Cardiac muscle cell (in vitro differentiated cells and primary cell): ENCODE results near the gene STRBP. TPM values are rescaled to one million over a fixed set of nuclear protein-coding genes. Genes with fewer than 3 reads are reported as not detected.

Experiments used
- DNase-seq, 2 donors: peaks; one replicate each; pipeline versions ENCODE4 v3.0.0 to v3.0.0-alpha.2; 2010 to 2017; ENCODE audit warnings: low read depth in 1 of 2, low spot score in 1 of 2
- H3K27ac ChIP-seq: fragments of 200-600 bp; sonication (generic); 2 replicates; pipeline ENCODE4 v1.5.1; 2016
- H3K27me3 ChIP-seq: fragments of 200-600 bp; sonication (generic); 2 replicates; pipeline ENCODE4 v1.6.0; 2016; ENCODE audit warnings: control low read depth
- H3K36me3 ChIP-seq: fragments of 200-600 bp; sonication (generic); 2 replicates; pipeline ENCODE4 v1.5.1; 2016; ENCODE audit warnings: control low read depth
- H3K4me1 ChIP-seq: fragments of 200-600 bp; sonication (generic); 2 replicates; pipeline ENCODE4 v1.8.1; 2017; ENCODE audit warnings: low read depth, mild to moderate bottlenecking, mixed run types
- H3K4me3 ChIP-seq: fragments of 200-600 bp; sonication (generic); 2 replicates; pipeline ENCODE4 v1.5.1; 2016; ENCODE audit warnings: mild to moderate bottlenecking
- H3K9me3 ChIP-seq: fragments of 200-600 bp; sonication (generic); 2 replicates; pipeline ENCODE4 v1.5.1; 2017; ENCODE audit warnings: low read depth, mild to moderate bottlenecking, control low read depth
- polyA plus RNA-seq: library from polyadenylated mRNA; unstranded; fragments of >200 nt; fragmentation: Nextera tagmentation; extraction: Ambion mirVana; gene quantifications from 2 replicates; pipeline ENCODE4 v1.2.1, GENCODE V29; 2016
- total RNA-seq: library from RNA; depleted of rRNA; stranded (reverse); fragments of >200 nt; gene quantifications from 2 replicates; pipeline ENCODE4 v1.2.3, GENCODE V29; 2016
- TF ChIP-seq, protein P1 (sequence below): IDR thresholded peaks from 2 replicates; pipeline ENCODE4 v1.5.1; 2012; ENCODE audit warnings: low read depth, mild to moderate bottlenecking, low read length

The STRBP gene
- total and polyA plus RNA-seq, 2 experiments from 2014 or later = 34.1 to 42.9 TPM

GRCh38 chr9:123131993-123132392 lies 136.4 kb downstream of the STRBP start:
- no peak for DNase-seq
- Histone ChIP-seq H3K9me3 (no peaks in the 10 kb centered on the region), H3K4me3 (no peak overlapping the region), H3K4me1 (peaks cover 9% of the 10 kb centered on the region), H3K27me3 (no peaks in the 10 kb centered on the region), H3K27ac (no peak overlapping the region), H3K36me3 (peaks cover 11% of the 10 kb centered on the region)
- TF ChIP-seq, protein P1, sequence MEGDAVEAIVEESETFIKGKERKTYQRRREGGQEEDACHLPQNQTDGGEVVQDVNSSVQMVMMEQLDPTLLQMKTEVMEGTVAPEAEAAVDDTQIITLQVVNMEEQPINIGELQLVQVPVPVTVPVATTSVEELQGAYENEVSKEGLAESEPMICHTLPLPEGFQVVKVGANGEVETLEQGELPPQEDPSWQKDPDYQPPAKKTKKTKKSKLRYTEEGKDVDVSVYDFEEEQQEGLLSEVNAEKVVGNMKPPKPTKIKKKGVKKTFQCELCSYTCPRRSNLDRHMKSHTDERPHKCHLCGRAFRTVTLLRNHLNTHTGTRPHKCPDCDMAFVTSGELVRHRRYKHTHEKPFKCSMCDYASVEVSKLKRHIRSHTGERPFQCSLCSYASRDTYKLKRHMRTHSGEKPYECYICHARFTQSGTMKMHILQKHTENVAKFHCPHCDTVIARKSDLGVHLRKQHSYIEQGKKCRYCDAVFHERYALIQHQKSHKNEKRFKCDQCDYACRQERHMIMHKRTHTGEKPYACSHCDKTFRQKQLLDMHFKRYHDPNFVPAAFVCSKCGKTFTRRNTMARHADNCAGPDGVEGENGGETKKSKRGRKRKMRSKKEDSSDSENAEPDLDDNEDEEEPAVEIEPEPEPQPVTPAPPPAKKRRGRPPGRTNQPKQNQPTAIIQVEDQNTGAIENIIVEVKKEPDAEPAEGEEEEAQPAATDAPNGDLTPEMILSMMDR = no peak

DNA sequence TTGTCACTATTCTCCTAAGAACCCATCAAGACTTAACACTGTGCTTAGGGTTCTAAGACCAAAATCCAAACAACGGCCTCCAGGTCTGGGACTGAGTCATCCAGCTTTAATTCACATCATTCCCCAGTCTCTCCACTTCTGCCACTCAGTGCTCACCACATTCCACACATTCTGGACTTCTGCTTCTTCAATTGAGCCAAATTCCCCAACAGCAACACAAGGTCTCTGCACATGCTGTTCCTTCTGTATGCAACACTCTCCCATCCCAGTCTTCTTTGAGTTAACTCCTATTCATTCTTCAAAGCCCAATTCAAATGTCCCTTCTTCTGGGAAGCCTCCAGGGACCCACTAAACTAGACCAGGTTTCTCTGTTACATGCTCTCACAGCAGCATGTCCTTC lies 137.1 kb downstream of the STRBP start:
- H3K27me3 ChIP-seq = no peaks in the 10 kb centered on the region
- no peaks in the 10 kb centered on the region for H3K9me3 ChIP-seq
- TF ChIP-seq, protein P1 = no peak
- no peak overlapping the region for H3K4me3 ChIP-seq
- H3K36me3 ChIP-seq = peaks cover 11% of the 10 kb centered on the region
- DNase-seq = peak; percentile 27 to 72
- no peak overlapping the region for H3K27ac ChIP-seq
- peaks cover 9% of the 10 kb centered on the region for H3K4me1 ChIP-seq

GRCh38 chr9:123129423-123129822 lies 139.0 kb downstream of the STRBP start:
- Histone ChIP-seq H3K4me1 (peaks cover 9% of the 10 kb centered on the region), H3K9me3 (no peaks in the 10 kb centered on the region), H3K27ac (no peak overlapping the region), H3K27me3 (no peaks in the 10 kb centered on the region), H3K36me3 (peaks cover 11% of the 10 kb centered on the region), H3K4me3 (no peak overlapping the region)
- TF ChIP-seq, protein P1 = no peak
- DNase-seq = no peak

DNA sequence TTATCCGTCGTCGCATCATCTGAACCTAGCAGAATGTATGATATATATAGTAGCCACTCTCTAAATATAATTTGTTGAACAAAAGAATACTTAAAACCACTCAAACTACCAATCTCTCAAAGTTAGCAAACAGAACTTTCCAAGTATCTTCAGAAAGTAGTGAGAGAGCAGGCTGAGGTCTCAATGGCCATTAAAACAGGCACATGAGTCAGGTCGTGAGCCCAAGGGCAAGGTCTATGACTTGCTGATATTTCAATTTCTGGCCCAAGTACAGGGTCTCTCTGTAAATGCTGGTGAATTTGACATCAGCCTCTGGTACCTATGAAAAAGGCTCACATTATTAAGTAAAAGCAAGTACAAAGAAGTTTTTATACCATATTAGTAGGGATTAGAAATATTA lies 139.8 kb downstream of the STRBP start:
- no peak for DNase-seq
- Histone ChIP-seq H3K27me3 (no peaks in the 10 kb centered on the region), H3K9me3 (no peaks in the 10 kb centered on the region), H3K36me3 (peaks cover 11% of the 10 kb centered on the region), H3K4me1 (peaks cover 9% of the 10 kb centered on the region), H3K4me3 (no peak overlapping the region), H3K27ac (no peak overlapping the region)
- TF ChIP-seq, protein P1 = no peak

GRCh38 chr9:123127512-123128075 lies 140.8 kb downstream of the STRBP start:
- Histone ChIP-seq H3K36me3 (peaks cover 9% of the 10 kb centered on the region), H3K4me3 (no peak overlapping the region), H3K27me3 (no peaks in the 10 kb centered on the region), H3K27ac (no peak overlapping the region), H3K4me1 (peaks cover 13% of the 10 kb centered on the region), H3K9me3 (no peaks in the 10 kb centered on the region)
- TF ChIP-seq, protein P1 = no peak
- DNase-seq = no peak
